ENCODE measurements around the gene SDE2. TPM values are rescaled to one million over a fixed set of nuclear protein-coding genes. Genes with fewer than 3 reads are reported as not detected.

The SDE2 gene
- total RNA-seq, 4 donors from 2014 or later, result 20.1 to 30.0 (median 23.0) TPM

DNA sequence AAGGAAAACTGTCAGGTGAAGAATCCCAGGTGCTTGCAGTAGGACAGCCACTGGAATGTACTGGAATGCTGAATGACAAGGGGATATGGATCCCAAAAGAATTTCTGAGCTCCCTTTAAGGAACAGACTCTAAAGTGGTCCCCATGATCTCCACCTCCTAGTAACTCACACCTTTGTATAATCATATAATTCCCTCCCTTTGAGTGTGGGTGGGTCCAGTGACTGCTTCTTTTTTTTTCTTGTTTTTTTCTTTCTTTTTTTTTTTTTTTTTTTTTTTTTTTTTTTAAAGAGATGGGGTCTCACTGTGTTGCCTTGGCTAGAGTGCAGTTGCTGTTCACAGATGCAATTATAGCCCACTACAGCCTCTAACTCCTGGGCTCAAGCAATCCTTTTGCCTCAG is 34.8 kb upstream of the SDE2 start:
- ATAC-seq (no peak), DNase-seq (no peak)
- in situ Hi-C loops (cut with MboI; ENCODE audit: low sequenced_read_pairs in 4 of 4) (no loop called here), intact Hi-C loops (cut with DNase I; ENCODE audit: low total_unique reads) (no loop called here)
- Histone ChIP-seq H3K36me3 (no peaks in the 10 kb centered on the region), H3K27me3 (no peaks in the 10 kb centered on the region), H3K9me3 (no peaks in the 10 kb centered on the region), H3K4me1 (no peaks in the 10 kb centered on the region), H3K4me3 (no peak overlapping the region), H3K27ac (peak overlapping the region in 1 of 4 donors; percentile 29)
- TF ChIP-seq POLR2A (IDR thresholded peaks at IDR 0.05) (no peak), CTCF (IDR thresholded peaks at IDR 0.05 in 4 of 5, conservative IDR thresholded peaks at IDR 0.05 in 1 of 5) (no peak)

DNA sequence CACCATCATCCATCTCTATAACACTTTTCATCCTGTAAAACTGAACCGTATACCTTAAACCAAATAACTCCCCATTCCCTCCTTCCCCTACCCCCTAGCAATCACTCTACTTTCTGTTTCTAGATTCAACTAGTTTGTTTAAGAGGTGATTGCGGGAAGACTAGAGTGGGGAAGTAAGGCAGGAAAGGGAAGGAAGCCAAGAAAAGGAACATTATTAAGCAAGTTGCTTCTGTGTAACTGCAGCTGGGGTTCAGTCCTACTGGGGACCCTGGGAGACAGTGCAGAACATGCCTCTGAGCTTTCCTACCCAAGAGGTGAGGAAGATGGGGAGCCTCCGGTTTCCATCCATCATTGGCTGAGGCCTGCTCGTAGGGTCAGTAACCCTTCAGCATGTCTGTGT is 34.4 kb upstream of the SDE2 start:
- Histone ChIP-seq H3K27ac (peak overlapping the region in 1 of 4 donors; percentile 29), H3K27me3 (no peaks in the 10 kb centered on the region), H3K4me3 (no peak overlapping the region), H3K9me3 (no peaks in the 10 kb centered on the region), H3K4me1 (no peaks in the 10 kb centered on the region), H3K36me3 (no peaks in the 10 kb centered on the region)
- no peak for DNase-seq
- intact Hi-C loops (cut with DNase I; ENCODE audit: low total_unique reads), result no loop called here
- in situ Hi-C loops (cut with MboI; ENCODE audit: low sequenced_read_pairs in 4 of 4), result no loop called here
- TF ChIP-seq POLR2A (IDR thresholded peaks at IDR 0.05) (no peak), CTCF (IDR thresholded peaks at IDR 0.05 in 4 of 5, conservative IDR thresholded peaks at IDR 0.05 in 1 of 5) (no peak)
- no peak for ATAC-seq

GRCh38 chr1:226029568-226030225 is 30.6 kb upstream of the SDE2 start:
- DNase-seq (no peak), ATAC-seq (no peak)
- no peak overlapping the region for H3K4me3 ChIP-seq
- no peak overlapping the region for H3K27ac ChIP-seq
- no peaks in the 10 kb centered on the region for H3K4me1 ChIP-seq
- H3K36me3 ChIP-seq, result no peaks in the 10 kb centered on the region
- no peak for TF ChIP-seq POLR2A (IDR thresholded peaks at IDR 0.05)
- no peak for TF ChIP-seq CTCF (IDR thresholded peaks at IDR 0.05 in 4 of 5, conservative IDR thresholded peaks at IDR 0.05 in 1 of 5)
- intact Hi-C loops (cut with DNase I; ENCODE audit: low total_unique reads), result no loop called here
- H3K9me3 ChIP-seq, result no peaks in the 10 kb centered on the region
- in situ Hi-C loops (cut with MboI; ENCODE audit: low sequenced_read_pairs in 4 of 4), result no loop called here
- H3K27me3 ChIP-seq, result no peaks in the 10 kb centered on the region

DNA sequence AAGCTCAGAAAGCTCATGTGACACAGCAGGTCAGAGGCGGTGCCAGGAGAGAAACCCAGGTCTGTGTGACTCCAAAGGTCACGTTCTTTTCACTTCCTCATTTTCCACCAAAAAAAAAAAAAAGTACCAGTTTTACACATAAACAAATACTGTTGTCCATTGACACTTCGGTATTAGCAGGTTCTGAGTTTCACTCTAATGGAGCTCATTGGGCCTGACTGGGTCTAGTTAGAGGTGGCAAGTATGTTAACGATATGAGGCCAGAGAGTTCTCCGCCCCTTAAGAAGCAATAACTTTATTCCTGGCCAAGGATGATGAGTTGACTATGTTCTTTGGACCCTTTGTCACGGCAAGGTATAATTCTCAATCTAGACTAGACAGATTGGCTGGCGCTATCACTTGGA is 30.0 kb upstream of the SDE2 start:
- H3K4me1 ChIP-seq, result no peaks in the 10 kb centered on the region
- no peaks in the 10 kb centered on the region for H3K36me3 ChIP-seq
- intact Hi-C loops (cut with DNase I; ENCODE audit: low total_unique reads) (no loop called here), in situ Hi-C loops (cut with MboI; ENCODE audit: low sequenced_read_pairs in 4 of 4) (no loop called here)
- DNase-seq, result no peak
- no peaks in the 10 kb centered on the region for H3K27me3 ChIP-seq
- H3K9me3 ChIP-seq, result no peaks in the 10 kb centered on the region
- no peak for ATAC-seq
- H3K4me3 ChIP-seq, result no peak overlapping the region
- H3K27ac ChIP-seq, result no peak overlapping the region
- TF ChIP-seq CTCF (IDR thresholded peaks at IDR 0.05 in 4 of 5, conservative IDR thresholded peaks at IDR 0.05 in 1 of 5) (no peak), POLR2A (IDR thresholded peaks at IDR 0.05) (no peak)
